Esophagus muscularis mucosa (tissue), 3 donors: ENCODE data around the gene TNRC6A.

Source experiments
- CTCF ChIP-seq, 3 experiments: fragments of 200-600 bp in 2 of 3; fragments of 450-650 bp in 1 of 3; sonication (generic) in 2 of 3; IDR thresholded peaks; one replicate each; pipeline ENCODE4 v1.5.1; 2017 to 2019; ENCODE audit warnings: antibody characterized with exemption in 3 of 3, mild to moderate bottlenecking in 2 of 3, moderate library complexity in 1 of 3
- POLR2A ChIP-seq: fragments of 450-650 bp; IDR thresholded peaks from one replicate; pipeline ENCODE4 v1.6.1; 2017; ENCODE audit warnings: antibody characterized with exemption, moderate library complexity, mild to moderate bottlenecking, low read depth

GRCh38 chr16:24819462-24820040, 90.1 kb downstream of the TNRC6A start:
- TF ChIP-seq CTCF (IDR thresholded peaks at IDR 0.05) (no peak), POLR2A (no peak)
